ENCODE data around the gene MDM2.

The MDM2 gene

GRCh38 chr12:68767191-68767590 is 40.8 kb upstream of the MDM2 start:
- Histone ChIP-seq H3K4me3 (no peak overlapping the region), H3K9ac (no peak overlapping the region), H3K9me3 (replicated peaks in 1 of 11) (no peaks in the 10 kb centered on the region), H3K27me3 (no peaks in the 10 kb centered on the region), H4K20me1 (no peaks in the 10 kb centered on the region), H3K27ac (no peak overlapping the region), H3K4me2 (no peak overlapping the region), H3K36me3 (peaks cover 33 to 78% (median 57%) of the 10 kb centered on the region in 11 experiments), H3K4me1 (peaks cover 28 to 40% (median 34%) of the 10 kb centered on the region in 10 experiments)
- no peak for TF ChIP-seq Cebpa-rat (IDR thresholded peaks at IDR 0.05)

- Histone ChIP-seq H3K4me1 (peaks cover 35 to 51% (median 43%) of the 10 kb centered on the region in 10 experiments), H3K9ac (no peak overlapping the region), H4K20me1 (no peaks in the 10 kb centered on the region), H3K27ac (no peak overlapping the region), H3K9me3 (replicated peaks in 1 of 11) (no peaks in the 10 kb centered on the region), H3K4me2 (no peak overlapping the region), H3K4me3 (no peak overlapping the region), H3K36me3 (peaks cover 23 to 65% (median 45%) of the 10 kb centered on the region in 11 experiments), H3K27me3 (no peaks in the 10 kb centered on the region)
- TF ChIP-seq Cebpa-rat (IDR thresholded peaks at IDR 0.05): no peak
Observed at GRCh38 chr12:68768431-68768939, 39.5 kb upstream of the MDM2 start.

- H3K4me3 ChIP-seq: no peak overlapping the region
- H3K4me2 ChIP-seq: peak overlapping the region in 7 of 11 experiments; percentile 76 to 94 (median 84); a peak in 11 of 22 replicates
- no peaks in the 10 kb centered on the region for H4K20me1 ChIP-seq
Observed at GRCh38 chr12:68769941-68770340, 38.0 kb upstream of the MDM2 start.

GRCh38 chr12:68771223-68771925 is 36.6 kb upstream of the MDM2 start:
- peaks cover 10 to 36% (median 20%) of the 10 kb centered on the region in 11 experiments for H3K36me3 ChIP-seq
- peaks cover 57 to 69% (median 64%) of the 10 kb centered on the region in 10 experiments for H3K4me1 ChIP-seq
- no peaks in the 10 kb centered on the region for H3K9me3 ChIP-seq (replicated peaks in 1 of 11)
- peak overlapping the region in 6 of 11 experiments; percentile 22 to 65 (median 59); a peak in 9 of 22 replicates for H3K9ac ChIP-seq
- peak overlapping the region; percentile 57 to 96 (median 84) for H3K4me2 ChIP-seq
- no peak for TF ChIP-seq Cebpa-rat (IDR thresholded peaks at IDR 0.05)
- no peak overlapping the region for H3K4me3 ChIP-seq
- H4K20me1 ChIP-seq: no peaks in the 10 kb centered on the region
- H3K27ac ChIP-seq: peak overlapping the region in 10 of 11 experiments; percentile 1 to 83 (median 75); a peak in 17 of 22 replicates
- H3K27me3 ChIP-seq: no peaks in the 10 kb centered on the region

More at GRCh38 chr12:68769941-68770340, 38.0 kb upstream of the MDM2 start:
- Histone ChIP-seq H3K4me1 (peaks cover 43 to 54% (median 50%) of the 10 kb centered on the region in 10 experiments), H3K27me3 (no peaks in the 10 kb centered on the region), H3K9ac (no peak overlapping the region), H3K9me3 (replicated peaks in 1 of 11) (no peaks in the 10 kb centered on the region), H3K36me3 (peaks cover 11 to 51% (median 30%) of the 10 kb centered on the region in 11 experiments), H3K27ac (peak overlapping the region in 7 of 11 experiments; percentile 64 to 83 (median 79); a peak in 12 of 22 replicates)
- no peak for TF ChIP-seq Cebpa-rat (IDR thresholded peaks at IDR 0.05)

GRCh38 chr12:68772714-68773113 is 35.3 kb upstream of the MDM2 start:
- peaks cover 0 to 9% (median 0%) of the 10 kb centered on the region in 11 experiments; a peak in 2 of 22 replicates for H3K9me3 ChIP-seq (replicated peaks in 1 of 11)
- no peak for TF ChIP-seq Cebpa-rat (IDR thresholded peaks at IDR 0.05)
- peak overlapping the region; percentile 38 to 65 (median 57); a peak in 20 of 22 replicates for H3K9ac ChIP-seq
- no peaks in the 10 kb centered on the region for H4K20me1 ChIP-seq
- peak overlapping the region; percentile 76 to 96 (median 87) for H3K4me2 ChIP-seq
- peaks cover 0 to 23% (median 7%) of the 10 kb centered on the region in 11 experiments; a peak in 12 of 22 replicates for H3K36me3 ChIP-seq
- H3K4me1 ChIP-seq: peaks cover 59 to 77% (median 67%) of the 10 kb centered on the region in 10 experiments
- H3K27ac ChIP-seq: peak overlapping the region; percentile 1 to 83 (median 74); a peak in 21 of 22 replicates
- H3K27me3 ChIP-seq: no peaks in the 10 kb centered on the region
- peak overlapping the region; percentile 25 to 56 (median 42); a peak in 17 of 20 replicates for H3K4me3 ChIP-seq

- Histone ChIP-seq H3K4me3 (peak overlapping the region in 1 of 10 experiments; percentile 35; a peak in 2 of 20 replicates), H3K27ac (peak overlapping the region; percentile 1 to 83 (median 74); a peak in 21 of 22 replicates), H3K9me3 (replicated peaks in 1 of 11) (peaks cover 0 to 12% (median 0%) of the 10 kb centered on the region in 11 experiments; a peak in 2 of 22 replicates), H3K4me1 (peaks cover 59 to 77% (median 67%) of the 10 kb centered on the region in 10 experiments), H3K9ac (peak overlapping the region; percentile 23 to 65 (median 57); a peak in 16 of 22 replicates), H3K36me3 (peaks cover 0 to 22% (median 0%) of the 10 kb centered on the region in 11 experiments; a peak in 7 of 22 replicates), H3K4me2 (peak overlapping the region; percentile 76 to 96 (median 87)), H3K27me3 (no peaks in the 10 kb centered on the region), H4K20me1 (no peaks in the 10 kb centered on the region)
- no peak for TF ChIP-seq Cebpa-rat (IDR thresholded peaks at IDR 0.05)
Observed at GRCh38 chr12:68773582-68773981, 34.4 kb upstream of the MDM2 start.

GRCh38 chr12:68775121-68775630 is 32.8 kb upstream of the MDM2 start:
- Histone ChIP-seq H3K4me1 (peaks cover 59 to 79% (median 74%) of the 10 kb centered on the region in 10 experiments), H3K36me3 (peaks cover 0 to 19% (median 0%) of the 10 kb centered on the region in 11 experiments; a peak in 3 of 22 replicates), H3K9me3 (replicated peaks in 1 of 11) (peaks cover 0 to 12% (median 0%) of the 10 kb centered on the region in 11 experiments; a peak in 2 of 22 replicates), H3K27me3 (no peaks in the 10 kb centered on the region), H3K9ac (no peak overlapping the region), H4K20me1 (no peaks in the 10 kb centered on the region), H3K4me3 (no peak overlapping the region), H3K4me2 (peak overlapping the region; percentile 76 to 96 (median 87)), H3K27ac (peak overlapping the region in 8 of 11 experiments; percentile 33 to 83 (median 70); a peak in 15 of 22 replicates)
- no peak for TF ChIP-seq Cebpa-rat (IDR thresholded peaks at IDR 0.05)

- H4K20me1 ChIP-seq: no peaks in the 10 kb centered on the region
- TF ChIP-seq Cebpa-rat (IDR thresholded peaks at IDR 0.05): no peak
- H3K9ac ChIP-seq: no peak overlapping the region
- peaks cover 51 to 79% (median 58%) of the 10 kb centered on the region in 10 experiments for H3K4me1 ChIP-seq
- H3K4me2 ChIP-seq: peak overlapping the region in 2 of 11 experiments; percentile 82 to 89; a peak in 2 of 22 replicates
- H3K4me3 ChIP-seq: no peak overlapping the region
- peaks cover 0 to 19% (median 0%) of the 10 kb centered on the region in 11 experiments; a peak in 3 of 22 replicates for H3K36me3 ChIP-seq
- H3K27ac ChIP-seq: peak overlapping the region in 4 of 11 experiments; percentile 3 to 81 (median 12); a peak in 2 of 22 replicates
- H3K27me3 ChIP-seq: no peaks in the 10 kb centered on the region
- peaks cover 0 to 12% (median 0%) of the 10 kb centered on the region in 11 experiments; a peak in 2 of 22 replicates for H3K9me3 ChIP-seq (replicated peaks in 1 of 11)
Observed at GRCh38 chr12:68776976-68777610, 30.9 kb upstream of the MDM2 start.
